ENCODE data around the gene SPRED3. TPM values are rescaled to one million over a fixed set of nuclear protein-coding genes. Genes with fewer than 3 reads are reported as not detected.

Gene SPRED3
- total and polyA plus RNA-seq, 9 of the 15 experiments (the other 6 are each of a cell fraction or from before 2014, with no cell fraction given) = 0.05 to 1.3 (median 0.36) TPM

GRCh38 chr19:38386971-38387549, 1.4 kb upstream of the SPRED3 start:
- in situ Hi-C loops (cut with MboI) = no loop called here
- no TSS peak for BruUV-seq (replicated peaks)
- peaks cover 3% of the 10 kb centered on the region for H3K9me1 ChIP-seq (ENCODE audit: control insufficient read depth, insufficient read depth, low read length)
- H2AFZ ChIP-seq (ENCODE audit: low read depth, low read length) = peak overlapping the region; percentile 60; the same call in 1 of the 2 replicates
- DNase-seq (ENCODE audit: extremely low read depth in 1 of 4, low spot score in 3 of 4) = peak in 2 of 4 experiments; percentile 42 to 78
- no peaks in the 10 kb centered on the region for H3K27me3 ChIP-seq (ENCODE audit: control insufficient read depth in 2 of 2, insufficient read depth in 2 of 2, low read length in 2 of 2)
- ChIA-PET CTCF (ENCODE audit: low intra/inter-chr PET ratio) (interaction anchor here (0.6 kb wide), 1 partner anchor 20 kb away, joined by 5 read pairs; no protein-coding TSS in a partner anchor), POLR2A (interaction anchor here (0.6 to 1.7 kb wide), 13 partner anchors 9 to 455 kb away, joined by 3 to 27 read pairs (median 4); partner anchors contain the start of genes FAM98C and PSMD8)
- peaks cover 6 to 56% of the 10 kb centered on the region in 2 experiments; a peak in 3 of 5 replicates for H3K4me1 ChIP-seq (replicated peaks in 1 of 2; ENCODE audit: control insufficient read depth in 2 of 2, insufficient read depth in 2 of 2, low read length in 2 of 2)
- peak overlapping the region; percentile 49 for H3K4me3 ChIP-seq
- 7% methylated on average over 28 of the region's 36 CpGs for WGBS (ENCODE audit: insufficient coverage, low coverage, missing lambda C conversion rate)
- H3K27ac ChIP-seq (ENCODE audit: extremely low read depth, low read depth, low read length) = peak overlapping the region; percentile 33; the same call in 2 of the 3 replicates
- H3K4me2 ChIP-seq (ENCODE audit: insufficient read depth, low read length) = peak overlapping the region; percentile 70
- intact Hi-C loops (cut with micrococcal nuclease) = loop anchor here (5.0 kb wide), 2 partner anchors 50 to 145 kb away; partner anchors contain the start of gene CATSPERG
- peak; percentile 9; the same call in 2 of the 3 replicates for ATAC-seq
- H4K20me1 ChIP-seq (replicated peaks; ENCODE audit: control insufficient read depth, insufficient read depth, low read length) = peaks cover 3% of the 10 kb centered on the region; the same call in 1 of the 2 replicates
- H3K36me3 ChIP-seq (ENCODE audit: control insufficient read depth, insufficient read depth, low read length) = peaks cover 42% of the 10 kb centered on the region; the same call in 2 of the 3 replicates
- FAIRE-seq = peak; percentile 75
- H3K79me2 ChIP-seq (ENCODE audit: control insufficient read depth, insufficient read depth, low read length) = 0 out of 3 replicates have a peak, but pooled peaks cover 2% of the 10 kb centered on the region
- peak overlapping the region; percentile 17 to 81; a peak in 3 of 4 replicates for H3K9ac ChIP-seq (ENCODE audit: insufficient read depth in 1 of 2, low read depth in 2 of 2, low read length in 2 of 2)
- no peaks in the 10 kb centered on the region for H3K9me3 ChIP-seq (replicated peaks; ENCODE audit: control insufficient read depth, insufficient read depth, low read depth, low read length)
- TF ChIP-seq SPI1 (IDR thresholded peaks at IDR 0.05; ENCODE audit: borderline replicate concordance, low read depth, low read length) (0 out of 2 replicates have a peak, but pooled peaks have one; percentile 25), TAL1 (IDR thresholded peaks at IDR 0.05) (0 out of 2 replicates have a peak, but pooled peaks have one; percentile 18), ZNF551 (CRISPR knock-in tag; IDR thresholded peaks at IDR 0.05) (no peak), FOXA3 (CRISPR knock-in tag; conservative IDR thresholded peaks at IDR 0.05 in 1 of 2, IDR thresholded peaks at IDR 0.05 in 1 of 2) (0 out of 4 replicates have a peak, but pooled peaks of 1 of the 2 experiments have one; percentile 11), EGR1 (conservative IDR thresholded peaks at IDR 0.05) (no peak), PHB (CRISPR knock-in tag; IDR thresholded peaks at IDR 0.05) (no peak), SMARCE1 (IDR thresholded peaks at IDR 0.05) (peak; percentile 41; the same call in 1 of the 2 replicates), JUN (IDR thresholded peaks at IDR 0.05; ENCODE audit: borderline replicate concordance, low read depth, low read length) (no peak), JUN (CRISPR knock-in tag; IDR thresholded peaks at IDR 0.05; ENCODE audit: borderline replicate concordance) (peak; percentile 58; the same call in 1 of the 2 replicates), ZBED1 (IDR thresholded peaks at IDR 0.05) (no peak), LARP7 (IDR thresholded peaks at IDR 0.05) (no peak), NFIC (IDR thresholded peaks at IDR 0.05) (no peak), ZNF212 (CRISPR knock-in tag; IDR thresholded peaks at IDR 0.05) (no peak), CC2D1A (IDR thresholded peaks at IDR 0.05) (no peak), RNF219 (CRISPR knock-in tag; IDR thresholded peaks at IDR 0.05) (no peak), HMBOX1 (IDR thresholded peaks at IDR 0.05) (peak; percentile 80; the same call in 1 of the 2 replicates), MNT (conservative IDR thresholded peaks at IDR 0.05) (0 out of 4 replicates have a peak, but pooled peaks of 1 of the 2 experiments have one; percentile 31), BRD4 (IDR thresholded peaks at IDR 0.05) (no peak)
